Neural cell (in vitro differentiated cells): ENCODE data around the gene H19. TPM values are rescaled to one million over a fixed set of nuclear protein-coding genes. Genes with fewer than 3 reads are reported as not detected.

Source experiments
- H2AFZ ChIP-seq: fragments of 200-600, 300-800 bp; sonication (generic), shearing (Covaris generic); 2 replicates; pipeline ENCODE4 v1.6.0; 2014; ENCODE audit warnings: low read depth, mild to moderate bottlenecking, antibody characterized with exemption, low read length, moderate library complexity
- H3F3A ChIP-seq: fragments of 200-600 bp; shearing (Covaris generic); 2 replicates; pipeline ENCODE4 v1.6.1; 2016; ENCODE audit warnings: mild to moderate bottlenecking, moderate library complexity, mixed read lengths, antibody characterized with exemption, low read length; ENCODE audit not compliant: insufficient read depth, poor library complexity, severe bottlenecking
- H3K27ac ChIP-seq: fragments of 200-600, 300-800 bp; sonication (generic), shearing (Covaris generic); 2 replicates; pipeline ENCODE4 v1.5.1; 2014; ENCODE audit warnings: mild to moderate bottlenecking, low read length, moderate library complexity
- H3K27me3 ChIP-seq: fragments of 300-800, 200-600 bp; sonication (generic), shearing (Covaris generic); 2 replicates; pipeline ENCODE4 v1.6.0; 2014; ENCODE audit warnings: mild to moderate bottlenecking, low read depth, low read length, moderate library complexity; ENCODE audit not compliant: insufficient read depth
- H3K36me3 ChIP-seq: fragments of 300-800, 200-600 bp; sonication (generic), shearing (Covaris generic); 2 replicates; pipeline ENCODE4 v1.5.1; 2014; ENCODE audit warnings: mild to moderate bottlenecking, antibody characterized with exemption, low read length, moderate library complexity; ENCODE audit not compliant: insufficient read depth
- H3K4me2 ChIP-seq: fragments of 300-800, 200-600 bp; sonication (generic), shearing (Covaris generic); 2 replicates; pipeline ENCODE4 v1.6.0; 2014; ENCODE audit warnings: mild to moderate bottlenecking, low read length
- H3K4me3 ChIP-seq: fragments of 300-800, 200-600 bp; sonication (generic), shearing (Covaris generic); 2 replicates; pipeline ENCODE4 v1.5.1; 2014; ENCODE audit warnings: mild to moderate bottlenecking, low read length, moderate library complexity
- H3K79me2 ChIP-seq: fragments of 200-600 bp; shearing (Covaris generic); replicated peaks from 2 replicates; pipeline ENCODE4 v1.6.0; 2014; ENCODE audit warnings: mild to moderate bottlenecking, low read length, moderate library complexity; ENCODE audit not compliant: insufficient read depth
- H3K9ac ChIP-seq: fragments of 300-800, 200-600 bp; sonication (generic), shearing (Covaris generic); 2 replicates; pipeline ENCODE4 v1.6.1; 2016; ENCODE audit warnings: mild to moderate bottlenecking, low read length, mixed read lengths
- H3K9me2 ChIP-seq: fragments of 200-600 bp; shearing (Covaris generic); 2 replicates; pipeline ENCODE4 v1.6.1; 2016; ENCODE audit warnings: mild to moderate bottlenecking, low read length, mixed read lengths; ENCODE audit not compliant: insufficient read depth
- H3K9me3 ChIP-seq: fragments of 200-600, 300-800 bp; sonication (generic), shearing (Covaris generic); 2 replicates; pipeline ENCODE4 v1.6.1; 2016; ENCODE audit warnings: mild to moderate bottlenecking, mixed run types, low read length, moderate library complexity, mixed read lengths
- H4K20me1 ChIP-seq: fragments of 200-600 bp; shearing (Covaris generic); 2 replicates; pipeline ENCODE4 v1.6.1; 2016; ENCODE audit warnings: mild to moderate bottlenecking, mixed run types; ENCODE audit not compliant: insufficient read depth
- EP300 ChIP-seq: fragments of 450-650 bp; conservative IDR thresholded peaks from 2 replicates; pipeline ENCODE4 v1.6.1; 2014; ENCODE audit warnings: antibody characterized with exemption, mild to moderate bottlenecking, moderate library complexity; ENCODE audit not compliant: poor library complexity, severe bottlenecking
- EZH2 ChIP-seq: fragments of 200-600, 300-800 bp; shearing (Covaris generic), sonication (generic); IDR thresholded peaks from 2 replicates; pipeline ENCODE4 v1.6.1; 2014; ENCODE audit warnings: antibody characterized with exemption, low read length, borderline replicate concordance, mild to moderate bottlenecking; ENCODE audit not compliant: insufficient read depth, poor library complexity, severe bottlenecking
- MXI1 ChIP-seq: fragments of 450-650 bp; conservative IDR thresholded peaks from 2 replicates; pipeline ENCODE4 v1.6.1; 2014; ENCODE audit warnings: antibody characterized with exemption, mild to moderate bottlenecking; ENCODE audit not compliant: poor library complexity, severe bottlenecking
- POLR2AphosphoS5 ChIP-seq: IDR thresholded peaks from 2 replicates; pipeline ENCODE4 v1.6.1; 2012
- RAD21 ChIP-seq: fragments of 450-650 bp; conservative IDR thresholded peaks from 2 replicates; pipeline ENCODE4 v1.6.1; 2014; ENCODE audit warnings: antibody characterized with exemption, mild to moderate bottlenecking, moderate library complexity
- SMC3 ChIP-seq: fragments of 450-650 bp; conservative IDR thresholded peaks from 2 replicates; pipeline ENCODE4 v1.6.1; 2014; ENCODE audit warnings: antibody characterized with exemption, mild to moderate bottlenecking, moderate library complexity; ENCODE audit not compliant: poor library complexity
- TAF1 ChIP-seq: IDR thresholded peaks from 2 replicates; pipeline ENCODE4 v1.6.1; 2012; ENCODE audit warnings: low read depth
- polyA plus RNA-seq: library from polyadenylated mRNA; depleted of rRNA; stranded (reverse); fragments of >200 nt; gene quantifications from 2 replicates; pipeline ENCODE4 v1.2.3, GENCODE V29; 2014
- TF ChIP-seq, protein P1 (sequence below): fragments of 450-650 bp; IDR thresholded peaks from 2 replicates; pipeline ENCODE4 v1.5.1; 2014; ENCODE audit warnings: antibody characterized with exemption, mild to moderate bottlenecking, moderate library complexity; ENCODE audit not compliant: poor library complexity, severe bottlenecking

Gene H19
- polyA plus RNA-seq, 1 donor from 2014 or later, result not detected

DNA sequence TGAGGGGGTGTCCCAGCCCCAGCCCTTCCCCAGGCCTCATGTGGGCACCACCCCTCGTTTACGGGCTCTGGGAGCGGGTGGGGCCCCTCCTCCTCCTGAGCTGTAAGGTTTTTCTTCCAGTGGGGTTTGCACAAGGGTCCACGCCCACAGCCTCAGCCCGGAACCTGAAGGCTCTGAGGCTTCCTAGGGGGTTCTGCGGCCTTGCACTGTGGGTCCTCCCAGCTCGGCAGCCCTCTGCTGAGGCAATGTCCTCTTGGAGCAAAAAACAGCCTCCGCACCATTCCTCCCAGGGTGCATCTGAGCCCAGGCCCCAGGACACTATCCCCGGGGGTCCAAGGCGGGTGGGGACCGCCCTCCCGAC is 14.1 kb downstream of the H19 start:
- no peaks in the 10 kb centered on the region for H3K27me3 ChIP-seq
- no peak overlapping the region for H3K27ac ChIP-seq
- TF ChIP-seq SMC3 (no peak), TAF1 (no peak), EP300 (no peak), MXI1 (no peak)
- TF ChIP-seq, protein P1, sequence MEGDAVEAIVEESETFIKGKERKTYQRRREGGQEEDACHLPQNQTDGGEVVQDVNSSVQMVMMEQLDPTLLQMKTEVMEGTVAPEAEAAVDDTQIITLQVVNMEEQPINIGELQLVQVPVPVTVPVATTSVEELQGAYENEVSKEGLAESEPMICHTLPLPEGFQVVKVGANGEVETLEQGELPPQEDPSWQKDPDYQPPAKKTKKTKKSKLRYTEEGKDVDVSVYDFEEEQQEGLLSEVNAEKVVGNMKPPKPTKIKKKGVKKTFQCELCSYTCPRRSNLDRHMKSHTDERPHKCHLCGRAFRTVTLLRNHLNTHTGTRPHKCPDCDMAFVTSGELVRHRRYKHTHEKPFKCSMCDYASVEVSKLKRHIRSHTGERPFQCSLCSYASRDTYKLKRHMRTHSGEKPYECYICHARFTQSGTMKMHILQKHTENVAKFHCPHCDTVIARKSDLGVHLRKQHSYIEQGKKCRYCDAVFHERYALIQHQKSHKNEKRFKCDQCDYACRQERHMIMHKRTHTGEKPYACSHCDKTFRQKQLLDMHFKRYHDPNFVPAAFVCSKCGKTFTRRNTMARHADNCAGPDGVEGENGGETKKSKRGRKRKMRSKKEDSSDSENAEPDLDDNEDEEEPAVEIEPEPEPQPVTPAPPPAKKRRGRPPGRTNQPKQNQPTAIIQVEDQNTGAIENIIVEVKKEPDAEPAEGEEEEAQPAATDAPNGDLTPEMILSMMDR, result no peak
- no peak overlapping the region for H2AFZ ChIP-seq
- no peaks in the 10 kb centered on the region for H3K36me3 ChIP-seq
- no peaks in the 10 kb centered on the region for H3F3A ChIP-seq
- no peak overlapping the region for H3K9ac ChIP-seq
- no peaks in the 10 kb centered on the region for H4K20me1 ChIP-seq
- H3K9me3 ChIP-seq, result no peaks in the 10 kb centered on the region
- no peaks in the 10 kb centered on the region for H3K79me2 ChIP-seq
- no peak overlapping the region for H3K4me2 ChIP-seq
- H3K9me2 ChIP-seq, result no peaks in the 10 kb centered on the region
- no peak overlapping the region for H3K4me3 ChIP-seq

GRCh38 chr11:1982873-1983600 is 14.6 kb downstream of the H19 start:
- Histone ChIP-seq H3K27me3 (no peaks in the 10 kb centered on the region), H3K27ac (no peak overlapping the region), H4K20me1 (no peaks in the 10 kb centered on the region), H3K9me2 (no peaks in the 10 kb centered on the region), H3K4me2 (no peak overlapping the region), H3K4me3 (no peak overlapping the region), H3K79me2 (no peaks in the 10 kb centered on the region), H3F3A (no peaks in the 10 kb centered on the region), H2AFZ (no peak overlapping the region), H3K9me3 (no peaks in the 10 kb centered on the region), H3K36me3 (no peaks in the 10 kb centered on the region), H3K9ac (no peak overlapping the region)
- no peak for TF ChIP-seq RAD21
- TF ChIP-seq MXI1, result no peak
- no peak for TF ChIP-seq SMC3
- no peak for TF ChIP-seq POLR2AphosphoS5

- Histone ChIP-seq H4K20me1 (no peaks in the 10 kb centered on the region), H3K9ac (no peak overlapping the region), H3F3A (no peaks in the 10 kb centered on the region), H3K27me3 (no peaks in the 10 kb centered on the region), H3K9me3 (no peaks in the 10 kb centered on the region), H3K36me3 (no peaks in the 10 kb centered on the region), H3K4me3 (no peak overlapping the region), H3K79me2 (no peaks in the 10 kb centered on the region), H3K9me2 (no peaks in the 10 kb centered on the region), H2AFZ (no peak overlapping the region), H3K4me2 (no peak overlapping the region), H3K27ac (no peak overlapping the region)
- TF ChIP-seq SMC3 (no peak), RAD21 (no peak), EP300 (no peak), POLR2AphosphoS5 (no peak), EZH2 (no peak)
Measured at GRCh38 chr11:1979607-1980006, 18.0 kb downstream of the H19 start.
